Measurements from ENCODE around the gene ACYP1.

ACYP1 gene

GRCh38 chr14:75040507-75040906 is 23.3 kb downstream of the ACYP1 start:
- no peak for DNase-seq (ENCODE audit: low read depth)

DNA sequence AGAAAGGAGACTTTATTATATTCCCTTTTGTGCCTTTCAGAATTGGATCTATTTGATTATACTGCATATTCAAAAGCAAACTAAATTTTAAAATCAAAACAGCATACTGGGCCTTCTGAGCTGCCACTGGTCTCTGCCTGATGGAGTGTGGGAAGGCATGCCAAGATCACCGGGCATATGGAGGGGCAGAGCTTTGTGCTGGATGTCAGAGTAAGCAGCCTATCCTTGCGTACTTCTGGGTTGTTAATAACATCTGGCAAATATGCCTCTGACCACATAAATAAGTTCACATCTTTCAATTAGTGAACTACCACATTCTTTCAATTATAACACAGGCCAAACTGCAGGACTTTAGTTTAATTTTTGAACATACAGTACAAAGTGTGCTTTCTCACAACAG is 30.9 kb downstream of the ACYP1 start:
- no peak for DNase-seq (ENCODE audit: low read depth)

DNA sequence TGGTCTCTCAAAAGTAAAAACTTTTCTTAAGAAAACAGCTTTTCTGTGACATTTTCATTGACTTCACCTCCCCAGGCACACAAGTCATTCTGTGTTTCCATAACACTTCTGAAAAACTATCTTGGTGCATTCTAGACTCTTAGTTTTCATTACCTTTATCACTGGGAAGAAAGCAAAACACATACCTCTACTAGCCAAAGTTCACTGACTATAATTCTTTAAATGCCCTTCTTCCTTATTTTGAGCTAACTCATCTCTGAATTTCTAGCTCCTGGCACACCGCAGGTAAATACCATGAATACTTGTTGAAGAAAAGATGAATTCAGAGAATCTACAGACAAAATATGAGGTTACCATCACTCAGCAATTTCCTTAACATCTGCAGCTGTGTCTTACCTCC is 33.7 kb downstream of the ACYP1 start:
- no peak for DNase-seq (ENCODE audit: low read depth)

- no peak for DNase-seq (ENCODE audit: low read depth)
Observed at GRCh38 chr14:75025876-75026275, 37.9 kb downstream of the ACYP1 start.

GRCh38 chr14:75025082-75025481 is 38.7 kb downstream of the ACYP1 start:
- DNase-seq (ENCODE audit: low read depth): no peak

- DNase-seq (ENCODE audit: low read depth): no peak
Observed at GRCh38 chr14:75023108-75023507, 40.7 kb downstream of the ACYP1 start.

DNA sequence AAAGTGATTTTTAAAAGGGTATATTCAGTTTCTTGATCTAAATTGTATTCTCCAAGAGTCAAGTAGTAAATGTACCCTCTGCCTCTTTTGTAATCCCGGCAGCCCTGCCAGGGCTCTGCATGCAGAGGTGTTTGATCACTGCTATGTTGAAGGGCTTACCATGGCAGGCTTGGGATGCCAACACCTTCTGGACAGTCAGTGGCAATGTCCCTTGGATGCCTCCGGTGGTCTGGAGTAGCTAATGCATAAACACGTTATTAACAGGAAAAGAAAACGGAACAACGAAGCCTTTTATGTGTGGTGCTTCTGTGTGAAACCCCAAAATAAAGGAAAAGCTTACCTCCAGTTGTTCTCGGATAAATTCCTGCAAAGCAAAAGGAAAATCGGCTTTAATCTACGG is 41.2 kb downstream of the ACYP1 start:
- DNase-seq (ENCODE audit: low read depth): no peak

GRCh38 chr14:75018694-75019093 is 45.1 kb downstream of the ACYP1 start:
- no peak for DNase-seq (ENCODE audit: low read depth)

GRCh38 chr14:75016815-75017214 is 47.0 kb downstream of the ACYP1 start:
- no peak for DNase-seq (ENCODE audit: low read depth)

DNA sequence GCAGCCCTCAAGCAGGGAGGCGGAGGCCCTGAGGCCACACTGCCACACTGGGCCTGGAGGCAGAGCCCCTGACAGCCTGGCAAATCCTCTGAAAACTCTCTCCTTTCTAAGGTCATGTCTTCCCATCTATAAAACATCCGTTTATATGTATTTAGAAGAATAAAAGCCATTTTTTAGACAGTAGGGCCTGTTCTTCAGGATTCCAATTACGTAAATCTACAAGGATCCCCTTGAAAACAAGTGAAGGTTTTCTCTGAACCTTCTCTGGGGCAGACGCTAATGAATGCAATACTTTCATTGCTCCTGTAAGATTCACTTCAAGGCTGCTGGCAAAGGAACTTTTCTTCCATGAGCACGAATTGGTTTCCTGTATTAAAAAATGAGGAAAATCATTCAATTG is 48.3 kb downstream of the ACYP1 start:
- DNase-seq (ENCODE audit: low read depth): no peak

- no peak for DNase-seq (ENCODE audit: low read depth)
Observed at GRCh38 chr14:75013290-75013689, 50.5 kb downstream of the ACYP1 start.

DNA sequence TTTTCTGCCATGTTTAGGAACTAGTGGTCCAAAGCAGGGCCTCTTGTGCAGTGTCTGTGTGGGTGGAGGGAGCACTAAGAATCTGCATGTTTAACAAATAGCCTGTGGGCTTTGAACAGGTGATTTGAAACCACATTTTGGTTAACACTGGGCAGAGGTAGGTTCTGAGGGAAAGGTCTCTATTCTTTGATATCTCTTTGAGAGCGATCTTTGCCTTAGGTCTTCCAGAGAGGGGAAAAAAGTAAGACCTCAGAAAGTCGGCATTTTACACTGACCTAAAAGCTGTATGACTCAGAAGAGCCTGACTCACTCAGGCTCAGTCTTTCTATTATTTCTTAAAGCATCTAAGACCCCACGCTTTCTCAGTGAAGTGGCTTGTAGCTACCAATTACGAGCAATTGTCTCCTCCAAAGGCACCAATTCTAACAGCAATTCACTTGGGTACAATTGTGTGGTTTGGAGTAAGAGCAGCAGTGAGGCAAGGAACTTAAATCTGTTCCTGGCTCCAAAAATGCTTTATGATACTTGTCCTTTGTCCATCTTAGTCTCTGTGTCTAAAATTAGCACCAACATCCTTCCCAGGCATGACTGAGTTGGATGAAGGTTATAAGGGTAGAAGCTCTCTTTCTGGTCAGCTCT is 52.3 kb downstream of the ACYP1 start:
- no peak for DNase-seq (ENCODE audit: low read depth)

GRCh38 chr14:75010472-75011093 is 53.2 kb downstream of the ACYP1 start:
- no peak for DNase-seq (ENCODE audit: low read depth)

DNA sequence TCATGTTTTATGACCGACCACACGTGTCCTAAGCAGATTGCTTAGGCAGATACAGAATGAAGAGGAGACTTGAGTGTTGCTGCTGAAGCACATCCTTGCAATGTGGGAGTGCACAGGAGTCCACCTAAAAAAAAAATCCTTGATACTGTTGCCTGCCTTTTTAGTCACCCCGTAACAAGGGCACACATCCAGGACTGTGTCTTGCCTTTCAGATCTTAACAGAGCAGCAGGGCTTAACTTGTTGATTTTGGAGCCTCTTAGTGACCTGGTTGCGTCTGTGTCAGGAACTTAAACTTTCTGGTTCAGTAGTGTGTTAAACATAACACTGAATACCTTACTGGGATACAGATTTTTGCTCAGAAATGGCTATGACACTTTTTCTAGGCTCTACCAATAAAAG is 54.6 kb downstream of the ACYP1 start:
- DNase-seq (ENCODE audit: low read depth): no peak

DNA sequence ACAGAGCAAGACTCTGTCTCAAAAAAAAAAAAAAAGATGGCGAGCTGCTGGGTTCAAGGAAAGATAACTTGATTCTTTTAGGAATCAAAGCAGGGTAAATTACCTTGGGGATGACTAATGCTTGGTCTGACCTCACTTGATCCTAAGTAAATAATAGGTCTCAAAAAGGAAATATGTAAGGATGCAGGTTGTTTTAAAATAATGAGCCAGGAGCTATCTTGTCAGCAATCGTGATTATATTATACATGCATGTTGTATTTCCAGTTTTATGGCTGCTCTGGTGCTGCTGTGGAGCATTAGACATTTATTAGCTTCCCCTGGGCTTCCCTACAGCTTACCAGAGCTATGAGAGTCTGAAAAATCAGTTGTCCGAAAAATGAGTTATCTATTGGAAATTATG is 58.5 kb downstream of the ACYP1 start:
- no peak for DNase-seq (ENCODE audit: low read depth)

- no peak for DNase-seq (ENCODE audit: low read depth)
Observed at GRCh38 chr14:75003250-75004027, 60.4 kb downstream of the ACYP1 start.

All from activated T-cell treated with anti-CD3 and anti-CD28 coated beads for 1 hour (primary cell).